Measurements from ENCODE around the gene PGA4. TPM values are rescaled to one million over a fixed set of nuclear protein-coding genes. Genes with fewer than 3 reads are reported as not detected.

Gene PGA4
- total RNA-seq, 1 experiment from 2014 or later: not detected

GRCh38 chr11:61264795-61265194 is 42.6 kb downstream of the PGA4 start:
- no peak for DNase-seq
- H3K36me3 ChIP-seq: no peaks in the 10 kb centered on the region
- H3K27me3 ChIP-seq: no peaks in the 10 kb centered on the region
- H3K9me3 ChIP-seq: no peaks in the 10 kb centered on the region
- H3K4me3 ChIP-seq: no peak overlapping the region

- H3K27me3 ChIP-seq: no peaks in the 10 kb centered on the region
- no peaks in the 10 kb centered on the region for H3K36me3 ChIP-seq
- H3K9me3 ChIP-seq: no peaks in the 10 kb centered on the region
These were observed 43.2 kb downstream of the PGA4 start for GRCh38 chr11:61265357-61265756.

GRCh38 chr11:61266602-61267001 is 44.5 kb downstream of the PGA4 start:
- H3K4me3 ChIP-seq: no peak overlapping the region
- no peak for DNase-seq
- no peaks in the 10 kb centered on the region for H3K9me3 ChIP-seq
- no peaks in the 10 kb centered on the region for H3K27me3 ChIP-seq
- no peaks in the 10 kb centered on the region for H3K36me3 ChIP-seq

More at GRCh38 chr11:61265357-61265756, 43.2 kb downstream of the PGA4 start:
- no peak overlapping the region for H3K4me3 ChIP-seq
- no peak for DNase-seq

- Histone ChIP-seq H3K36me3 (no peaks in the 10 kb centered on the region), H3K9me3 (no peaks in the 10 kb centered on the region), H3K4me3 (no peak overlapping the region), H3K27me3 (no peaks in the 10 kb centered on the region)
- no peak for DNase-seq
These were observed 45.3 kb downstream of the PGA4 start for GRCh38 chr11:61267437-61267841.

- Histone ChIP-seq H3K4me3 (no peak overlapping the region), H3K9me3 (no peaks in the 10 kb centered on the region), H3K27me3 (no peaks in the 10 kb centered on the region), H3K36me3 (no peaks in the 10 kb centered on the region)
- no peak for DNase-seq
These were observed 46.6 kb downstream of the PGA4 start for GRCh38 chr11:61268588-61269250.

DNA sequence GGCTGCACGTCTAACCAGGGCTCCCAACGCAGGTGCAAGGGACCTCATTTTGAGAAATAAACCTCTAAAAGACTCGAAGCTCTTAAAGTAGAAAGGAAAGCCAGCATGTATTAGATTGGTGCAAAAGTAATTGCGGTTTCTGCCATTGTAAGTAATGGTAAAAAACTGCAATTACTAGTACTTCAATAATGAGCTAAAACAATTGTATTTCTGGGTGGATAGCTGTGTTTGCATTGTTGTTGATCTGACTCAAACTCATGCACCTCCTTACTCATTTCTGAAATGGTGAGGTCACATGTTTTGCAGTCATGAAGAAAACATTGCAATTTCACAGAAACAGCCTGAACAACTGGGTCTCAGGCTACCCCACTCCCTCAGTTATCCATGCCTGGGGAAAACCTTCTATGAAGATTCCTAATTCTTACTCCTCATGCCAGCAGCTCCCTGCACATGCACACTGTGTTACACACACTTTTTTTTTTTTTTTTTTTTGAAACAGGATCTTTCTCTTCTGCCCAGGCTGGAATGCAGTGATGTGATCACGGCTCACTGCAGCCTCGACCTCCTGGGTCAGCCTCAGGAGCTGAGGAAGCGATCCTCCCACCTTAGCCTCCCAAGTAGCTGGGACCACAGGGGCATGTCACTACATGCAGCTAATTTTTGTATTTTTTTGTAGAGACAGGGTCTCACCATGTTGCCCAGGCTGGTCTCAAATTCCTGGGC is 48.4 kb downstream of the PGA4 start:
- Histone ChIP-seq H3K4me3 (no peak overlapping the region), H3K27me3 (no peaks in the 10 kb centered on the region), H3K36me3 (no peaks in the 10 kb centered on the region), H3K9me3 (no peaks in the 10 kb centered on the region)
- DNase-seq: no peak

DNA sequence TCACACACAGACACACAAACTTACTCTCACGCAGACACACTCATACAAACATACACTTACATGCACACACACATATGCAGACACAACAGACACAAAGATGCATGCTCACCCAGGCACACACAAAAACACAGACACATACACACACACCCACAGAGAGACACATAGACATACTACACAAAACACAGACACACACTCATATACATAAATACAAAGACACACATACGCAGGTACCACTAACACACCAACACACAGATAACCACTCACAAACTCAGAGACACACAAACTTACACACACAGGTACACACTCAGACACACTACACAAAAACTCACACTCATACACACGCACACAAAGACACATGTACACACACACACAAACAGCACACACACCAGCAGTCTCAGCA is 50.6 kb downstream of the PGA4 start:
- no peak overlapping the region for H3K4me3 ChIP-seq
- H3K9me3 ChIP-seq: no peaks in the 10 kb centered on the region
- DNase-seq: no peak
- H3K36me3 ChIP-seq: no peaks in the 10 kb centered on the region
- H3K27me3 ChIP-seq: no peaks in the 10 kb centered on the region

DNA sequence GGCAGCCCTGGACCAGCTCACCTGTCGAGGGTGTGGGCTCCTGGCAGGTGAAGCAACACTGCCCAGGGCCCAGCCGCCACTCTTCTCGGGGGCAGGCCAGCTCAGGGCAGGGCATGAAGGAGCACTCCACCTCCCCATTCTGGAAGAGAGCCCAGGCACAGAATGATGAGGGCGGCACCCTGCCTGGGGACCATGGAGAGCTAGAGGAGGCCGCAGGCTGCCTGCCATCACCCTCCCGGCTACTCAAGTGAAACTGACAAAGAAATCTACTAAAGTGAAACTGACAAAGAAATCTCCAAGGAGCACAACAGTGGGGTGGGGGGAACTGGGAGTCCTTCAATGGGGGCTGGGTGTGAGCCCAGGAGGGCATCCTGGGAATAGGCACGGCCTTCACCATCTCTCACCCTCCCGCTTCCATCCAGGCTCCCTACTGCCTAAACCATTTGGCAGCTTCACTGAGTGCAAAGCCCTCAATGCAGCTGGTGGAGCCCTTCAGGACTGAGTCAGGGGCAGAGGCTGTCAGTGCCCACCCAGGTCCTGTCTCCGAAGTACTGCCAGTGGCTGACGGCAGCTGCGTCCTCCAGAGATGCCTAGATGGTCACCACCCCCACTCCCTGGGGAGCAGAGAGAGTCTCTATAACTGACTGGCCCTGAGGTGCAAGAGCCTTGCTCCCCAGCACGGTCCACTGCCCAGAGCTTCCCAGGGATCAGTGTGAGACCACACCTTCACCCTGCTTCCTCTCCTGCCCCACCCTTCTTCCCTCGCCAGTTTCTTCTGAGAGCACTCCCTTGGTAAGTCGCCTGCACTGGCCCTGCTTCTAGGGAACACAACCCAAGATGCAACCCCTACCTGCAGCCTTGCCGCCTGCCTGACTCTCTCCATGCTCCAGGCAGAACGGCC is 51.3 kb downstream of the PGA4 start:
- H3K27me3 ChIP-seq: no peaks in the 10 kb centered on the region
- H3K9me3 ChIP-seq: no peaks in the 10 kb centered on the region
- no peaks in the 10 kb centered on the region for H3K36me3 ChIP-seq
- no peak for DNase-seq
- H3K4me3 ChIP-seq: no peak overlapping the region

DNA sequence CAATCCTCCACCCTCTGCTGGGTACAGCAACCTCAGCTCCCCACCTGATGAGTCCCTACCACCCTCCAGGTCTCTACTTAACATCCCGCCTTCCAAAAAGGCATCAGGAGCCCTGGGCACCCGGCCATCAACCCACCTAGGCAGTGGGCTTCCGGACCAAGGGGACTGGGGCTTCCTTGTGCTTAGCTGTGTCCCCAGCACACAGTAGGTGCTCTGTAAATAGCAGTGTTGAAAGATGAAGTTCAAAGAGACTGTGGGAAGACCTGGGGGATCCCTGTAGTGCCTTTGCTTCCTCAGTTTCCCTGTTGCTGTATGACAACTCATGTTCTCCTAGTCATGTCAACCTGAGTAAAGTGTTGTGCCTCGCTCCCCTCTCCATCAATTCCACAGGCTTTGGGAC is 51.9 kb downstream of the PGA4 start:
- DNase-seq: no peak
- no peaks in the 10 kb centered on the region for H3K36me3 ChIP-seq
- no peaks in the 10 kb centered on the region for H3K9me3 ChIP-seq
- no peaks in the 10 kb centered on the region for H3K27me3 ChIP-seq
- H3K4me3 ChIP-seq: no peak overlapping the region

- Histone ChIP-seq H3K36me3 (0 out of 2 replicates have a peak, but pooled peaks cover 1% of the 10 kb centered on the region), H3K4me3 (no peak overlapping the region), H3K9me3 (no peaks in the 10 kb centered on the region), H3K27me3 (no peaks in the 10 kb centered on the region)
- no peak for DNase-seq
These were observed 53.0 kb downstream of the PGA4 start for GRCh38 chr11:61275191-61275590.

- no peaks in the 10 kb centered on the region for H3K9me3 ChIP-seq
- H3K36me3 ChIP-seq: 0 out of 2 replicates have a peak, but pooled peaks cover 3% of the 10 kb centered on the region
- no peak for DNase-seq
- no peaks in the 10 kb centered on the region for H3K27me3 ChIP-seq
- no peak overlapping the region for H3K4me3 ChIP-seq
These were observed 55.2 kb downstream of the PGA4 start for GRCh38 chr11:61277186-61278000.

GRCh38 chr11:61278001-61278470 is 55.9 kb downstream of the PGA4 start:
- H3K9me3 ChIP-seq: no peaks in the 10 kb centered on the region
- no peaks in the 10 kb centered on the region for H3K27me3 ChIP-seq
- no peak for DNase-seq
- 0 out of 2 replicates have a peak, but pooled peaks cover 3% of the 10 kb centered on the region for H3K36me3 ChIP-seq
- H3K4me3 ChIP-seq: no peak overlapping the region

- Histone ChIP-seq H3K4me3 (no peak overlapping the region), H3K36me3 (0 out of 2 replicates have a peak, but pooled peaks cover 3% of the 10 kb centered on the region), H3K9me3 (no peaks in the 10 kb centered on the region), H3K27me3 (no peaks in the 10 kb centered on the region)
- DNase-seq: peak; percentile 39
These were observed 58.0 kb downstream of the PGA4 start for GRCh38 chr11:61279934-61280659.

DNA sequence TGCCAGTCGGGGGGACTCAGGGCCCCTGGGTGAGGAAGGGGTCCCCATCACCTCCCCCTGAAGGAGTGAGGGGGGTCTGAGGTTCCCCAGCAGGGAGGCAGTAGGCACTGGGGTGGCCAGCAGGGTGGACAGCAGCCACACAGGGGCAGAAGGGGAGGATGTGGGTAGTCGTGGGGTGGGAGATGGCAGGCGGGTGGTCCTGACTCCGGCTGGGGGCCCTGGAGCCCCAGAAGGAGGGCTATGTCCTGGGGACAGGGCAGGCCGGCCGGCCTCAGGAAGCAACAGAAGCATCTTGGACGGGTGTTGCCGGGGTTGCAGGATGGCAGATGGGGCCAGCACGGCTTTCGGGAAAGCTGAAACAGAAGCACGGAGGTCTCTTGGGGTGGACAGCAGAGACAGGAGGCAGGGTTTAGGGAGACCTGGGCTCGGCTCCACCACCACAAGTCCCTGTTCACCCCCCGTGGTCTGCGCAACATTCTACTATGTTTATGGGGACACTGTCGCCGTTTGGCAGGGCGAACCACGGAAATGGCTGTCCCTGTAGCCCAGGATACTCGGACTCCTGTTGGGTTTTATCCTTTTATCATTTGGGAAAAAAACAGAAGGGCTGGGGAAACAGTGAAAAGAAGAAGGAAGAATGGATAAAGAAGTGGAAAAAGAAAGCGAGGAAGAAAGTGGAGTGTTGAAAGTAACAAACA is 58.9 kb downstream of the PGA4 start:
- H3K27me3 ChIP-seq: no peaks in the 10 kb centered on the region
- no peak for DNase-seq
- peaks cover 3% of the 10 kb centered on the region for H3K36me3 ChIP-seq
- no peaks in the 10 kb centered on the region for H3K9me3 ChIP-seq
- H3K4me3 ChIP-seq: no peak overlapping the region

All from MG63 (cell line).